Measurements from ENCODE around the gene RNF43. TPM values are rescaled to one million over a fixed set of nuclear protein-coding genes. Genes with fewer than 3 reads are reported as not detected.
A peak's percentile ranks its signal among the peaks of the same experiment; 100 is the strongest.

Gene RNF43
- total RNA-seq (2021; ENCODE audit: unreplicated experiment) (42.2 TPM), Bru-seq, nascent RNA (percentile 94 among the genes with signal in this experiment), BruChase-seq, experiment 1, labeled RNA remaining after a 6-hour chase (percentile 93 among the genes with signal in this experiment), BruChase-seq, experiment 2, labeled RNA remaining after a 2-hour chase (percentile 98 among the genes with signal in this experiment)
- polyA plus RNA-seq (2012), result 21.7 and 27.6 TPM in 2 replicates
- long read RNA-seq, partial matches to known transcripts, result 16 of 32 reads
- long read RNA-seq, other reads (novel, unspliced or antisense), result 16 of 32 reads

GRCh38 chr17:58417300-58418092, at the start of gene RNF43:
Gene RNF43 (minus strand): TSS chr17:58417534. CDS start chr17:58415577, 1,957 bp downstream.
- Histone ChIP-seq H3K4me2 (ENCODE audit: low read length) (peak within 1 kb of the TSS; percentile 86), H3K9me3 (ENCODE audit: control insufficient read depth in 1 of 2, insufficient read depth in 1 of 2, low read depth in 1 of 2, low read length in 2 of 2) (no peaks in the 10 kb centered on the region), H3K79me2 (ENCODE audit: insufficient read depth, low read length) (peaks cover 48% of the 10 kb centered on the region), H3K4me1 (ENCODE audit: control insufficient read depth in 1 of 2, insufficient read depth in 2 of 2, low read length in 2 of 2) (peaks cover 56 to 69% of the 10 kb centered on the region in 2 experiments), H3K9me2 (ENCODE audit: insufficient read depth) (no peaks in the 10 kb centered on the region), H3K4me3 (replicated peaks in 1 of 2; ENCODE audit: low read depth in 1 of 2, low read length in 2 of 2) (peak within 1 kb of the TSS; percentile 66 to 68), H3K9ac (ENCODE audit: low read length) (peak within 1 kb of the TSS; percentile 80), H3K27me3 (ENCODE audit: insufficient read depth, low read length) (no peaks in the 10 kb centered on the region), H2AFZ (ENCODE audit: low read depth, low read length, poor library complexity, severe bottlenecking) (peak within 1 kb of the TSS; percentile 90), H3K27ac (ENCODE audit: low read depth, low read length) (peak within 1 kb of the TSS; percentile 78), H4K20me1 (ENCODE audit: insufficient read depth) (no peaks in the 10 kb centered on the region), H3K36me3 (ENCODE audit: control insufficient read depth in 1 of 2, insufficient read depth in 2 of 2, low read length in 2 of 2) (no peaks in the 10 kb centered on the region; a peak in 1 of 4 replicates)
- POLR2A ChIA-PET, result interaction anchor here (0.6 to 4.6 kb wide), 32 partner anchors 9 to 638 kb away, joined by 3 to 54 read pairs (median 6); partner anchors contain the start of gene SUPT4H1
- ATAC-seq (peak; percentile 93), DNase-seq (ENCODE audit: low read depth, low spot score) (peak; percentile 100)
- CTCF ChIA-PET, result interaction anchor here (0.6 to 2.0 kb wide), 16 partner anchors 9 to 168 kb away, joined by 3 to 33 read pairs (median 6); partner anchors contain the start of gene SUPT4H1
- RAD21 ChIA-PET (ENCODE audit: low non-redundant PET in 1 of 2, low total read pairs in 2 of 2, uncharacterized antibody in 2 of 2, unreplicated experiment in 2 of 2), result interaction anchor here (0.6 to 1.7 kb wide), 12 partner anchors 9 to 100 kb away, joined by 3 to 25 read pairs (median 4); partner anchors contain the start of gene SUPT4H1 (in 2 of the 2)
- no TSS peak for BruUV-seq (replicated peaks)
- intact Hi-C loops (cut with micrococcal nuclease), result loop anchor here (1.0 kb wide), 2 partner anchors 65 to 100 kb away; partner anchors contain the start of gene SUPT4H1
- TF ChIP-seq FOSL1 (IDR thresholded peaks at IDR 0.05; ENCODE audit: low read depth) (peak; percentile 50; the same call in 1 of the 2 replicates), ZFX (IDR thresholded peaks at IDR 0.05) (no peak), EZH2phosphoT487 (IDR thresholded peaks at IDR 0.05; ENCODE audit: borderline replicate concordance) (no peak), TCF7L2 (IDR thresholded peaks at IDR 0.05; ENCODE audit: borderline replicate concordance, extremely low read depth, insufficient read depth, insufficient read length) (peak; percentile 65), SRF (IDR thresholded peaks at IDR 0.05; ENCODE audit: low read depth) (peak; percentile 49), JUND (IDR thresholded peaks at IDR 0.05) (peak; percentile 62), ELF1 (IDR thresholded peaks at IDR 0.05; ENCODE audit: borderline replicate concordance, low read depth) (no peak; the same call in 1 of the 2 replicates), CTCF (IDR thresholded peaks at IDR 0.05 in 2 of 3, conservative IDR thresholded peaks at IDR 0.05 in 1 of 3; ENCODE audit: borderline replicate concordance in 1 of 3, insufficient read depth in 1 of 3, low read depth in 2 of 3, low read length in 2 of 3) (peak; percentile 70 to 92 (median 89); a peak in 5 of 6 replicates), EGR1 (IDR thresholded peaks at IDR 0.05; ENCODE audit: low read depth) (0 out of 2 replicates have a peak, but pooled peaks have one; percentile 39), YY1 (IDR thresholded peaks at IDR 0.05; ENCODE audit: extremely low read depth, insufficient replicate concordance, low read depth, low read length) (peak; percentile 11), SIN3A (IDR thresholded peaks at IDR 0.05; ENCODE audit: low read depth) (peak; percentile 99), ZNF274 (IDR thresholded peaks at IDR 0.05; ENCODE audit: low read depth, low read length) (no peak), MAX (IDR thresholded peaks at IDR 0.05) (peak; percentile 87), CEBPB (IDR thresholded peaks at IDR 0.05; ENCODE audit: low read depth) (peak; percentile 56), SP1 (IDR thresholded peaks at IDR 0.05; ENCODE audit: low read depth) (peak; percentile 95), POLR2A (IDR thresholded peaks at IDR 0.05; ENCODE audit: borderline replicate concordance, extremely low read depth, insufficient read depth, insufficient read length) (no peak), RAD21 (IDR thresholded peaks at IDR 0.05; ENCODE audit: low read depth) (peak; percentile 92), POLR2AphosphoS5 (IDR thresholded peaks at IDR 0.05; ENCODE audit: low read depth, low read length) (peak; percentile 100)
- TF ChIP-seq, protein P1, sequence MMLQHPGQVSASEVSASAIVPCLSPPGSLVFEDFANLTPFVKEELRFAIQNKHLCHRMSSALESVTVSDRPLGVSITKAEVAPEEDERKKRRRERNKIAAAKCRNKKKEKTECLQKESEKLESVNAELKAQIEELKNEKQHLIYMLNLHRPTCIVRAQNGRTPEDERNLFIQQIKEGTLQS (IDR thresholded peaks at IDR 0.05), result no peak
- TF ChIP-seq, protein P2, sequence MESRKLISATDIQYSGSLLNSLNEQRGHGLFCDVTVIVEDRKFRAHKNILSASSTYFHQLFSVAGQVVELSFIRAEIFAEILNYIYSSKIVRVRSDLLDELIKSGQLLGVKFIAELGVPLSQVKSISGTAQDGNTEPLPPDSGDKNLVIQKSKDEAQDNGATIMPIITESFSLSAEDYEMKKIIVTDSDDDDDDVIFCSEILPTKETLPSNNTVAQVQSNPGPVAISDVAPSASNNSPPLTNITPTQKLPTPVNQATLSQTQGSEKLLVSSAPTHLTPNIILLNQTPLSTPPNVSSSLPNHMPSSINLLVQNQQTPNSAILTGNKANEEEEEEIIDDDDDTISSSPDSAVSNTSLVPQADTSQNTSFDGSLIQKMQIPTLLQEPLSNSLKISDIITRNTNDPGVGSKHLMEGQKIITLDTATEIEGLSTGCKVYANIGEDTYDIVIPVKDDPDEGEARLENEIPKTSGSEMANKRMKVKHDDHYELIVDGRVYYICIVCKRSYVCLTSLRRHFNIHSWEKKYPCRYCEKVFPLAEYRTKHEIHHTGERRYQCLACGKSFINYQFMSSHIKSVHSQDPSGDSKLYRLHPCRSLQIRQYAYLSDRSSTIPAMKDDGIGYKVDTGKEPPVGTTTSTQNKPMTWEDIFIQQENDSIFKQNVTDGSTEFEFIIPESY (IDR thresholded peaks at IDR 0.05; ENCODE audit: extremely low read depth, insufficient replicate concordance, low read length), result no peak
